ENCODE data around the gene CKAP5.
"Not testable (repeated sequence)": the region's sequence is repeated elsewhere in the genome, so short reads cannot be mapped to it uniquely, and the experiment has no call there.

CKAP5 gene

GRCh38 chr11:46855863-46856262 is 9.8 kb upstream of the CKAP5 start:
- no peak for DNase-seq

GRCh38 chr11:46855167-46855566 is 9.1 kb upstream of the CKAP5 start:
- no peak for DNase-seq

- no peak for DNase-seq
Measured at GRCh38 chr11:46850829-46851380, 4.8 kb upstream of the CKAP5 start.

GRCh38 chr11:46849631-46850030 is 3.6 kb upstream of the CKAP5 start:
- DNase-seq, result no peak

- no peak for DNase-seq
Measured at GRCh38 chr11:46846510-46846830, 390 bp upstream of the CKAP5 start.

- no peak for DNase-seq
Measured at GRCh38 chr11:46845440-46845739, 690 bp downstream of the CKAP5 start.

GRCh38 chr11:46840116-46840515 is 6.0 kb downstream of the CKAP5 start:
- no peak for DNase-seq

- DNase-seq, result no peak
Measured at GRCh38 chr11:46838501-46838900, 7.6 kb downstream of the CKAP5 start.

- no peak for DNase-seq
Measured at GRCh38 chr11:46837860-46838259, 8.2 kb downstream of the CKAP5 start.

GRCh38 chr11:46836870-46837269 is 9.2 kb downstream of the CKAP5 start:
- no peak for DNase-seq

- no peak for DNase-seq
Measured at GRCh38 chr11:46836431-46836830, 9.6 kb downstream of the CKAP5 start.

GRCh38 chr11:46835897-46836296 is 10.2 kb downstream of the CKAP5 start:
- no peak for DNase-seq

GRCh38 chr11:46834821-46835220 is 11.3 kb downstream of the CKAP5 start:
- no peak for DNase-seq

- DNase-seq, result no peak
Measured at GRCh38 chr11:46832511-46833214, 13.4 kb downstream of the CKAP5 start.

- DNase-seq, result no peak
Measured at GRCh38 chr11:46827995-46828394, 18.1 kb downstream of the CKAP5 start.

GRCh38 chr11:46826310-46827044 is 19.6 kb downstream of the CKAP5 start:
- DNase-seq, result peak; percentile 3 to 86 (median 69)

- no peak for DNase-seq
Measured at GRCh38 chr11:46808799-46809431, 37.2 kb downstream of the CKAP5 start.

GRCh38 chr11:46801694-46802470 is 44.2 kb downstream of the CKAP5 start:
- no peak for DNase-seq

GRCh38 chr11:46800177-46800576 is 45.9 kb downstream of the CKAP5 start:
- DNase-seq, result no peak

- not testable (repeated sequence) for DNase-seq
Measured at GRCh38 chr11:46799725-46800124, 46.4 kb downstream of the CKAP5 start.

- no peak for DNase-seq
Measured at GRCh38 chr11:46778416-46778815, 67.7 kb downstream of the CKAP5 start.

GRCh38 chr11:46776878-46777277 is 69.2 kb downstream of the CKAP5 start:
- no peak for DNase-seq
